Effector CD8-positive, alpha-beta T cell (primary cell): ENCODE results near the gene KRT34.
"Not testable (repeated sequence)": the region's sequence is repeated elsewhere in the genome, so short reads cannot be mapped to it uniquely, and the experiment has no call there.

Experiments
- DNase-seq: peaks from one replicate; lab custom pipeline; 2025; lab: John Stamatoyannopoulos, UW
- total RNA-seq, 4 experiments: gene quantifications; one replicate each; lab custom pipeline; 2026; lab: John Stamatoyannopoulos, UW

The KRT34 gene
- 0 reads per million in 4 experiments for total RNA-seq

DNA sequence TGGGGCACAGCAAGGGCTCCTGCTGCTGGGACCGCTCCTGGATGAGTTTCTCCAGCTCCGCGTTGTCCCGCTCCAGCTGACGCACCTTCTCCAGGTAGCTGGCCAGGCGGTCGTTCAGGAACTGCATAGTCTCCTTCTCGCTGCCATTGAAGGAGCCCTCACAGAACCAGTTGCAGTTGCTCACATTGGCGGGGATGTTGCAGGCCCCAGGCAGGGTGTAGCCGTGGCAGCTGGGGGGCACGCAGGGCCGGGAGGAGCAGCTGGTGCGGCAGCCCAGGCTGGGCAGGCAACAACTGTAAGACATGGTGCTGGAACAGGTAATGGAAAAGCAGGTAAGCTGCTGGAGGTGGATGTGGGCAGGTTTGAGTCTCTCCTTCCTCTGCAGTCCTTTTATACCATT lies at the start of gene KRT34:
TSS of gene KRT34 (minus strand) at position 364 of the 400 bp plus-strand sequence. CDS start at position 304, 60 bp downstream.
- DNase-seq, result not testable (repeated sequence)

DNA sequence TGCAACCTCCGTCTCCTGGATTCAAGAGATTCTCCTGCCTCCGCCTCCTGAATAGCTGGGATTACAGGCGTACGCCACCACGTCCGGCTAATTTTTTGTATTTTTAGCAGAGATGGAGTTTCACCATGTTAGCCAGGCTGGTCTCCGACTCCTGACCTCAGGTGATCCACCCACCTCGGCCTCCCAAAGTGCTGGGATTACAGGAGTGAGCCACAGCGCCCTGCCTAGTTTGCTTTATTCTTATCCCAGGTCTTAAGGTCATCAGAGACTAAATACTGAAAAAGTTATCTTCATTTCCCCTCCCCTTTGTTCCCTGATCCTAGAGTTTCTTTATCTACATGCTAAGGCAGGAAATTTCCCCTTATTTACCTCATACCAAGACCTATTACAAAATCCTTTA lies 48.3 kb upstream of the KRT34 start:
- not testable (repeated sequence) for DNase-seq

DNA sequence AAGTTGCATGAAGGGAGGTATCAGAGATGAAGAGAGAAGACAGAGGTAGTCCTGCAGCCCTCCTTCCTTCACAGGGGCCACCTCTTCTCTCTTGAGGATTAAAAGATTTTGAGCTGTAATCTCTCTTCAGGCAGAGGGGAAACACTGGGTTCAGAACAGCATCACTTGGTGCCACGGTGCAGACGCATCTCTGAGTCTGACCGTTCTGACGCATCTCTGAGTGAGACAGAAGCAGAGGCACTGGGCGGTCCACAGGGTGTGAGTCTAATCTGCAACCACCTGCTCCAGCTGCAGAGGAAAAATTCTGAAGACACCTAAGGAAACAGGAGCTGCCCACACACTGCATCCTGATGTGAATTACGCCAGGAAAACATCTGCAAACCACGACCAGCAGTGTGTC lies 47.6 kb upstream of the KRT34 start:
- no peak for DNase-seq

DNA sequence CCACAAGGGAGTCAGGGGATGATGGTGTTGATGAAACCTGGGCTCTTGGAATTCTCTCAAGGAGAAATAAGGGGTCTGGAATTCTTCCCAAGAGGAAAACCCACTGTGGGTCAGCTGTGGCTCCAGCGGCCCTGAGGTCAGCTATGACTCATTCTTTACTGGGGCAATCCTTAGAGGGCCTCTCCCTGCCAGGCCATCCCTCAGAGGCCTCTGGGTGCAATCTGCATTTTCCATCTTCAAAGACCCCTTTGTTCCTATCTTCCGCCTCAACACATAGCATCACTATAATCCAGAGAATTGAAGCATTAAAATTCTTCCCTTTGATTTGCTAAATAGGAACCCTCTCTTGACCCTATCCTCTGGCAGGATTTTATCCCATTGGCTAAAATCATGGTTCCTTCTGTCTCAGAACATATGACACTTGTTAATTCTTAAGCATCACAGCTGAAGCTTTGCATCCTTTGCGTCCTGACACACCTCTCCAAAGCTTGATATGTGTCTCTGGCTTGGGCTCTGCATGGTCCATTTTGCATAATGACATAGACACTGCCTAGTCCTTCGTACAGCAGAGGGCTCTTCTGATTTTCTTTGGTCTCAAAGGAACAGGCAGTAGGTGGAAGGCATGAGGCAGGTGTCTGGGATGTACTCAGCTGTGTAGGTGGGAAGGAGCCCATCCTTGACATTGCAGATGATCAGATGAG lies 46.6 kb upstream of the KRT34 start:
- DNase-seq, result no peak

DNA sequence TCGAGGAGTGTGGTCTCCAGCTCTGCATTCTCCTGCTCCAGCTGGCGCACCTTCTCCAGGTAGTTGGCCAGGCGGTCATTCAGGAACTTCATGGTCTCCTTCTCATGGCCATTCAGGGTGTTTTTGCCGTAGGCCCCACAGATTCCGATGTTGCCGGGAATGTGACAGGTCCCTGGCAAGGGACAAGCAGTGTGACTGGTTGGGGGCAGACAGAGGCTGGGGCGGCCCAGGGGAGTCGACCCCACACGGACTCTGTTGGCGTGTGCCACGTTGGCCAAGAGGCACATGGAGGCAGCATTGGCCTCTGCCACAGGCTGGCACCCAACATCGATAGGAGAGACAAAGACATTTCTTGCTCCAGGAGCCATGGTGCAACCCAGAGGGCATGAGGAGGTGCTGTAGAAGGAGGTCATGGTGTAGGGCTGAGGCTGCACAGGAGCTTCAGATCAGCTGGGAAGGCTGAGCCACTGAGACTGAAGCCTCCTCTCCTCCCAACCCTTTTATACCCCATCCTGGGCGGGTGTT lies 42.1 kb upstream of the KRT34 start, which contains the start of gene KRT37:
TSS of gene KRT37 (minus strand) at position 475 of the 525 bp plus-strand sequence. CDS start at position 413, 62 bp downstream.
- no peak for DNase-seq

DNA sequence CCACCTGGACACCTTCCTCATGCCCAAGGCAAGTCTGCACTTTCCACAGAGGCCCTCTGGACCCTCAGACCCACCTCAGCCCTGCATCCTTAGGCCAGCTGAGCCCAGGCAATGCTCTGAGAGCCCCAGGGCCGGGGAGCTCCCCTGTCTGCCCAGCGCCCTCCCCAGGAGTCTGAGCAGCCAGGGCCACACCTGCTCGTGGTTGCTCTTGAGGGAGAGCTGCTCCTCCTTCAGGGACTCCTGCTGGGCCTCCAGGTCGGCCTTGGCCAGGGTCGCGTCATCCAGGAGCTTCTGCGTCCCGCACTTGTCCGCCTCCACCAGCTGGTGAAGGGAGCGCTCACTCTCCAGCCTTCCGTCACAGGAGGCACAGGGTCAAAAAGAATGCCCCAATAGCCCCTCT lies 40.5 kb upstream of the KRT34 start:
- DNase-seq, result not testable (repeated sequence)

DNA sequence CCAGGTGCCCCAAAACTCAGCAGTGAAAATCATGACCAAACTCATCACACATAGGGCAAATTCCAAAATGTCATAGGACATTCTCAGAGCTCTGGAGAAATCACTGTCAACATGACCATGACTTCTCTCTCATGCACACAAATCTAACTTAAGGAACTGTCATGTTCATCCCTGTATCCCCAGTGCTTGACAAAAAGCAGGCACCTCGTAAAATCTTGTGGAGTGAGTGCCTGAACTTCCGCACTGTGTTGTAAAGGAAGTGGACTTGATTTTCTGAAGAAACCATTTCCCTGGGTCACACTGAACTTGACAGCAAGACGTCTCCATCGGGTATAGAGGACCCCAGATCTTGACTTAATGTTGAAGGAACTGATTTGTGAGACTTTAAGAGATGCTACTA lies 39.5 kb upstream of the KRT34 start:
- DNase-seq, result no peak

DNA sequence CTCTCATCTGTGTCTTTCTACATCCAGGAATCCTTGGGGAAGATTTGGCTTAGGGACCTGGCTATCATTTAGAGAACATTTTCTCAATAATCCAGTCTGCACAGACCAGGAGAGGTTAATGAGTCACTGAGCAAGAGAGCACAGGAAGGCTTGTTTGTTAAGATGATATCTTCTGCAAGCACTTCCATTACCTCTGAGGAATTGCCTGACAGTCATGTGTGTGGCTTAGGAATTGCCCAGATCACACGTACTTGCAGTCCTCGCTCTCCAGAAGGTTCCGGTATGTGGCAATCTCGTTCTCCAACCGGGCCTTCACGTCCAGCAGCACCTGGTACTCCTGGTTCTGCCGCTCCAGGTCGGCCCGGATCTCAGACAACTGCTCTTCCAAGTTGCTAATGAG lies 39.0 kb upstream of the KRT34 start:
- DNase-seq, result no peak

DNA sequence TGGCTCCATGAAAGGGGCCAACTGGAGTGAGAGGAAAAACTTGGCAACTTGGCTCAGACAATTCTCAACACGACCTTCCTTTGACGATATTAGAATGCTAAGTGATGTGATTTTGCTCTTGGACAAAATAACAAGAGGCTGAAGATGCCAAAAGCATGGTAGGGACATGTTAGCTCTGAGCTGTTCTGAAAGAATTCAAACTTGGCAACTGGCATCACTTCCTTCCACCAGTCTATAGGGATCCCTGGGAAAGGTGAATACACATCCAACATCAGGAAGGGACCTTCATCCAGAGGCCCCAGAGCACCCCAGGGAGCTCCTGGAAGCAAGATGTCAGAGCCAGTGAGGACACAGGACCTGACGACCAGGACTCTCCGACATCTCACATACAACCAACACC lies 38.0 kb upstream of the KRT34 start:
- DNase-seq, result no peak

DNA sequence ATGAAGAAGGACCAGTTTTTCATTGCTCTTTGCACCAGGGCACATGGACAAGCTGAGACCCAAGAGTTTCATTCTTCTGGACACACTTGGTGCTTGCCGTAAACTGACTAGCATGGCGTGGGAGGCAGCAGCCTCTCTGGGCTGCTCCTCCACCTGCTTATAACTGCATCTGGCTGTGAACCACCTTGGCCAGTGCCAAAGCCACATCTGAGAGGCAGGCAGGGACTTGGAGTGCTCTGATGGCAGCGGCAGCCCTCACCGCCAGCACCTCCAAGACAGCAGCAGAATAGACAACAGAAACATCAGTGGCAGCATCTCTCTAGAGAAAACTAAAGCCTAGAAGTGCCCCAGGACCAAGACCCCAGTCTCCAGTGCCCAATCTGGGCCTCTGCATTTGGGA lies 37.6 kb upstream of the KRT34 start:
- DNase-seq, result no peak

DNA sequence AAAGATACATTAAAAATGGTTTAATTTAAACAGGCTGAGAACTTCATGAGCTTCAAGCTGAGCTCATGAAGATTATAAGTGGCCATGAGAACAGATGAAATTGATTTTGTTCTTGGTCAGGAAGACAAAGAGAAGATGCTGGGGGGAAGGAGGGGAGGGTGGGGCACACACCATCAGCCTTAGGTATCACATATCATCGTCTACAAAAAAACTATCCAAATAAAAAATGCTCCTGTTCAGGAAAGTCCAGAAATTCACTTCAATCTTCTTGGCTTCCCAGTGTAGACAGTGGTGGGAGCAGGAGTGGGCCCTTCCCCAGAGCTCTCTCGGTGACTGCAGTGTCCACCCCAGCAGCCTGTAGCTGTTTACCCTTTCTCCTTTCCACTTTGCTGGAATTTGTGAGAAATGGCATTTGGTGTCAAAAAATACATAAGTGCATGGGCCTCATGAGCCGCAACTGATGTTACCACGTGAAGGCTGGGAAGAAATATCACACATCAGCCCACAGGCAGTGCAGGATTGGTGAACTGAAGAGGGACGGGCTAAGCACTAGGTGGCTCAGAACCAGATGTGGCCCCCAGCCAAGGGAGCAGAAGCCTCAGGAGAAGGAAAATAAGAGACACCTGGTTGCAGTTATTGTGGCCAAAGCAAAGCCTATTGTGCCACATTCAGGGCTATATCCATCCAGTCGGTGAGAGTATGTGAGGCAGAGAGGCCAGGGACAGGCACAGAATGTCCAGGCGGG lies 36.2 kb upstream of the KRT34 start:
- no peak for DNase-seq

DNA sequence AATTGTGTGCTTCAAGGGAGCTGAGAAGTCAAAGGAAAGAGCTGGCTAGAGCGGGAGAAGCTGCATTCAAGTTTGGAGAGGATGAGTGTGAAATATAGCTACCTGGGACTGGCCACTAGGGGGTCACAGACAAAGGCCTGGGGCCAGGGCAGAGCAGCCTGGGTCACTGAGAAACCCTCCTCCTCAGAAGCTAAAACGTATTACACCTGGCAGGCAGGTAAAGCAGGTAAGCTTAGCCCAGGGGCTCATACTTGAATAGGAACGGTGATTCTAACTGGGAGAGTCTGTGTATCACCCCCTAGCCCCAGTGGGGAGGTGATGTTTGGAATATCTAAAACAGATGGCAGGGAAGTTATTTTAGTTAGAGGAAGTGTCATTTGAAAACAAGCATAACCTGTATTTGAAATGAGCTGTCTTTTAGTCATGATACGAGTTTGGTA lies 35.5 kb upstream of the KRT34 start:
- no peak for DNase-seq

DNA sequence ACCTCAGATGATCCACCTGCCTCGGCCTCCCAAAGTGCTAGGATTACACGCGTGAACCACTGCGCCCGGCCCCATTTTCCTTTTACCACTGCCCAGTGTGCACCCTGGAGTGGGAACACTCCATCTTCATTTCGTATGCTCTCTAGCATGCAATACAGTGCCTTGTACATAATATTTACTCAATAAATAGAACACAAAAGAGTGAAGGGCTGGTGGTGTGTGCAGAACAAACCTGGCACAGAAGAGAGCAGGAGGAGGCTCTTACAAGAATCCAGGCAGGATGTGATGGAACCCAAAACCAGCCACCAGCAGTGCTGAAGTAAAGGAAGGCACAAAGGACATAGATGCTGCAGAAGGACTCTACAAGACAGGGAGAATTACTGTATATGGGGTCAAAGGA lies 35.0 kb upstream of the KRT34 start:
- no peak for DNase-seq

DNA sequence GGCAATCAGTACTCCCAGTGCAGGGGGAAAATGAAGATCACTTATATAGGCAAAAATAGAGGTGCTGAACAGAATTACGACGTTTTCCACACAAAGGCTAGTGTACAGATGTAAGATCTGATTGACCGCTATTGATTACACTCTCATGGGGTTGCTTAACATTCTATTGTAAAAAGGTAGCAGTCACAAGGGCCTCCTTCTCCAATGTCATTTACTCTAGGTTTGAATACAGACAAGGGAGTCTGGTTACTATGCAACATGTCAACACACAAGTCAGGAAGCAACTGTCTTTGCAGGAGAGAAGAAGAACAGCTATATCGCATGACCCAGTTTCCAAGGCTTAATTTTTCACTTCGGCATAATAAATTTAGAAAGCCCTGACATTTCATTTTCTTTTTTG lies 34.4 kb upstream of the KRT34 start:
- no peak for DNase-seq

DNA sequence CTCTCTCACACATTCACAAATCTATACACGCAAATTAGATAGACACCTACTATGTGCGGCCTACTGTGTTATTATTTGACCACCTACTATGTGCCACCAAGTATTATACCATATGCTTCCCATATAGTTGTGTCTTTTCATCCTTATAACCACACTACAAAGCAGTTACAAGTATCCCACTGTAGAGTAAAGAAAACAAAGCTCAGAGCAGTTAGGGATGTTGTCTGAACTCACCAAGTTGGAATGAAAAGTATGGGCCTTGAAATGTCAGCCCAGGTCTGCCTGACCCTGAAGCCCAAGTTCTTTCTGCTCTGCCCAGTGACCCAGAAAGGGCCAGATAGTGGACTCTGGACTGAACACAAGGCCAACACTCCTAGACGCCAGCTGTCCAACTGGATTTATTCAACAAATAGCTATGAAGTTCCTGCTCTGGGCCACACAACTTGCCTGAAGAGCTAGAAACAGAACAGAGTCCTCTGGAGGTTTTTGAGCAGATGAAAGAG lies 33.8 kb upstream of the KRT34 start:
- no peak for DNase-seq

DNA sequence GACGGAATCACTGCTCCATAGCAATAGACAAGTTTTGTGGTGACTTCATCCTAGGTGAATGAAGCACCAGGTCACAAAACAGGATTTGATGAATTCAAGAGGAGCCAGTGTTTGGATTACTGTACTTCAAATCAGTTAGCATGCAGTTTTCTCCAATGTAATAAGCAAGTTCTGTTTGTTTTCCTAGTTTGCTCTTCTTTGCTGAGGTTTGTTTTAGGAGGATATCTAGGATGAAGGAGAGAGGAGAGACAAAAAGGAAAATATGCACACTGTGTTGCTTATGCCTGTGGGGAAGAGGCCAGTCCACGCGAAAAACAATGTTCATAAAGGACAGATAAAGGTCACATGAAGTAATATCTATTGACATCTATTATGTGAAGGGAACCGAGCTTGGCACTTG lies 33.3 kb upstream of the KRT34 start:
- DNase-seq, result no peak

DNA sequence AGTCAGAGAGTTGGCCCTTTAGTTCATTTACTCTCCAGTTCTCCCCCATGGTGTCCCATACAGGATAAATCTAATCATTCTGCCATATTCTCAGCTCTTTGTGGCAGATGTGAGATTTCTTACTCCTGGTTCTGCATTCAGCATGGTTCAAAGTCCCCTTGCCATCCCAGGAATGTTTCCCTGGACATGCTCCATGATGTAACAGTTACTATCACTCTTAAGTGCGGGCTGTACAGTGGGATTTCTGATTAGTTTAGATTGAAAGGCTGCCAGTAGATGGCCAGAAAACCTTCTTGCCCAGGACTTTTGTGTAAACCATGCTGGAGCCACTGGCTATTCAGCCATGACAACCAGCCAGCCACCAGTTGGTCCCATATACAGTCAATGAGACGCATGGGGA lies 31.9 kb upstream of the KRT34 start:
- DNase-seq, result no peak

DNA sequence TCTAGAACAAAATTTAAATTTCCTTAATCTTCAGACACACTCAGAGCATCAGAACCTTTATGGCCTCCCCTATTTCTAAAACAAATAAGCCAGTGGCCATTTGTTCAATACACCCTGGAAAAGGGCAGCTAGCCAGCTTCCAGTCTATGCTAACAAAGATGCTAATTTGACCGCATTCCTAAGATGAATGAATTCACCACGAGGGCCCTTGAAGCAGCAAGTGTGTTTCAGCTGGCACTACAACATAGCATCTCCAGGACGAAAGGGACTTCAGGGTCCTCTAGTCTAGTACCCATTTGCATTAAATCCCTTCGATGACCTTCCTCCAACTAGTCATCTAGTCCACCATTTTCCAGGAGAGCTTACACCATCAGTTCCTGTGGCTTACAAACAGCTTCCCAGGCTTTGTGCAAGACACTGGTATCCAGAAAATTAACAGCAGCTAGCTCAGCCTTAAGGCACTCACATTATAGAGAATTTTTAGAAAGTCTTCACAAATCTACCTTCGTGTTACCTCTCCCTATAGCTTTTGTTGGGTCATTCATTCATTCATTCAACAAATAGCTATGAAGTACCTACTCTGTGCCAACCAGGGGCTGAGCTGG lies 31.3 kb upstream of the KRT34 start:
- DNase-seq, result no peak

DNA sequence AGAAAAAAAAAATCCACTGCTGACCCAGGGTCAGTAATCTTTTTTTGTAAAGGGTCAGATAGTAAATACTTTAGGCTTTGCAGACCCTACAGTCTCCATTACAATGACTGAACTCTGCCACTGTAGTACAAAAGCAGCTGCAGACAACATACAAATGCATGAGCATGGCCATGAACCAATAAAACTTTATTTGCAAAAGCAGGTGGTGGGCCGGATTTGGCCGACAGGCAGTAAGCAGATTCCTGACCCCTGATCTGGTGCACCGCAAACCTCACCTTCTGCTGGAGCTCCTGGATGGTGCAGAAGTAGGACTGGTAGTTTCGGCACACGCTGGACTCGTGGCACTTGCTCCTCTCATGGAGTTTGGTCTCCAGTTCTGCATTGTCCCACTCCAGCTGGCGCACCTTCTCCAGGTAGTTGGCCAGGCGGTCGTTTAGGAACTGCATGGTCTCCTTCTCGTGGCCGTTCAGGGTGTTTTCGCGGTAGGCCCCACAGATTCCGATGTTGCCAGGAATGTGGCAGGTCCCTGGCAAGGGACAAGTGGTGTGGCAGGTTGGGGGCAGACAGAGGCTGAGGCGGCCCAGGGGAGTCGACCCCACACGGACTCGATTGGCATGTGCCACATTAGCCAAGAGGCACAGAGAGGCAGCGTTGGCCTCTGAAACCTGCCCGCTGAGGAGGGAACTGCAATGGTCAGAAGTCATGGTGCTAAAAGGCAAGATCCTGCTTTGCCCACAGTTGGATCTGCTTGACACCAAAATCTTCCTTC lies 29.1 kb upstream of the KRT34 start:
- DNase-seq, result no peak

DNA sequence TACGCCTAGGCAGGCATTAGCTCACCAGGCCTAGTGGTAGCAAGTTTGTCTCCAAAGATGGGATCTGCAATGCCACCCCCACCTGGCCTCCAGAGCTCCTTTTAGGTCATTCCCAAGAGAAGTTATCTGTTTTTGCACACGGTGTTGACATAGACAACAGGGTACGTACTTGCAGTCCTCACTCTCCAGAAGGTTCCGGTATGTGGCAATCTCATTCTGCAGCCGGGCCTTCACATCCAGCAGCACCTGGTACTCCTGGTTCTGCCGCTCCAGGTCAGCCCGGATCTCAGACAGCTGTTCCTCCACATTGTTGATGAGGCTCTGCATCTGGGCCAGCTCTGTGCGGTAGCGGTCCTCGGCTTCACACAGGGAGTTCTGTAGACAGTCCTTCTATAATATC lies 25.1 kb upstream of the KRT34 start:
- DNase-seq, result no peak

DNA sequence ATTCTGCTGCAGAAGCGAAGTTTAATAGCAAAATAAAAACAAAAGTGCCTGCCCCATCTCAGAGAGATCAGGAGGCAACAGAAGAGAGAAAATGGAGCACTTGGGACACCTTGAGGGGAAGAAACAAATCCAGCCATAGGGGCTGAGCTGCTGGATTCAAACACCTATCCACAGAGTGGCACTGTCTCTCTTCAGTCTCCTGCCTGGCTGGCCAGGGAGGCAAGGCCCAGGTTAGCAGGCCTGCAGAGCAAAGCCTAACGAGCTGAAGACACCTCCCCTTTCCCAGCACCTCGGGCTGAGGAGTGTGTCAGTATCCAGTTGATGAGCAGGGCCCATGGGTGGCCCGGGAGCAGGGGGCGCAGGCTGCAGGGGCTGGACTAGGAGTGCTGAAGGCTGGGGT lies 24.1 kb upstream of the KRT34 start:
- DNase-seq, result no peak
